Muscle layer of colon (tissue), 2 donors: ENCODE results near the gene PTGDS.

Source experiments
- H3K27ac ChIP-seq: one replicate; pipeline ENCODE4 v1.7.0; 2013; ENCODE audit warnings: low read depth, mild to moderate bottlenecking, low read length, moderate library complexity
- H3K27me3 ChIP-seq, 2 donors: one replicate each; pipeline ENCODE4 v1.7.0; 2013; ENCODE audit warnings: low read length in 2 of 2, mild to moderate bottlenecking in 2 of 2; ENCODE audit not compliant: insufficient read depth in 2 of 2, control insufficient read depth in 1 of 2
- H3K36me3 ChIP-seq: one replicate; pipeline ENCODE4 v1.7.0; 2013; ENCODE audit warnings: mild to moderate bottlenecking, low read length; ENCODE audit not compliant: insufficient read depth
- H3K4me1 ChIP-seq: one replicate; pipeline ENCODE4 v1.7.0; 2013; ENCODE audit warnings: mild to moderate bottlenecking, low read length; ENCODE audit not compliant: insufficient read depth
- H3K4me3 ChIP-seq, 2 donors: one replicate each; pipeline ENCODE4 v1.7.0; 2013; ENCODE audit warnings: low read length in 2 of 2, low read depth in 1 of 2, mild to moderate bottlenecking in 1 of 2, moderate library complexity in 1 of 2
- H3K9ac ChIP-seq: one replicate; pipeline ENCODE4 v1.7.0; 2013; ENCODE audit warnings: low read length
- H3K9me3 ChIP-seq: one replicate; pipeline ENCODE4 v1.7.0; 2013; ENCODE audit warnings: mild to moderate bottlenecking, low read length
- donor health status: abdominal sarcoma.
- donor health status: Adenocarcinoma of cecum.

The PTGDS gene

GRCh38 chr9:137011907-137012675, 34.8 kb downstream of the PTGDS start:
- Histone ChIP-seq H3K36me3 (peaks cover 9% of the 10 kb centered on the region), H3K9me3 (no peaks in the 10 kb centered on the region), H3K4me1 (no peaks in the 10 kb centered on the region), H3K27ac (no peak overlapping the region), H3K9ac (no peak overlapping the region), H3K27me3 (no peaks in the 10 kb centered on the region), H3K4me3 (no peak overlapping the region)

DNA sequence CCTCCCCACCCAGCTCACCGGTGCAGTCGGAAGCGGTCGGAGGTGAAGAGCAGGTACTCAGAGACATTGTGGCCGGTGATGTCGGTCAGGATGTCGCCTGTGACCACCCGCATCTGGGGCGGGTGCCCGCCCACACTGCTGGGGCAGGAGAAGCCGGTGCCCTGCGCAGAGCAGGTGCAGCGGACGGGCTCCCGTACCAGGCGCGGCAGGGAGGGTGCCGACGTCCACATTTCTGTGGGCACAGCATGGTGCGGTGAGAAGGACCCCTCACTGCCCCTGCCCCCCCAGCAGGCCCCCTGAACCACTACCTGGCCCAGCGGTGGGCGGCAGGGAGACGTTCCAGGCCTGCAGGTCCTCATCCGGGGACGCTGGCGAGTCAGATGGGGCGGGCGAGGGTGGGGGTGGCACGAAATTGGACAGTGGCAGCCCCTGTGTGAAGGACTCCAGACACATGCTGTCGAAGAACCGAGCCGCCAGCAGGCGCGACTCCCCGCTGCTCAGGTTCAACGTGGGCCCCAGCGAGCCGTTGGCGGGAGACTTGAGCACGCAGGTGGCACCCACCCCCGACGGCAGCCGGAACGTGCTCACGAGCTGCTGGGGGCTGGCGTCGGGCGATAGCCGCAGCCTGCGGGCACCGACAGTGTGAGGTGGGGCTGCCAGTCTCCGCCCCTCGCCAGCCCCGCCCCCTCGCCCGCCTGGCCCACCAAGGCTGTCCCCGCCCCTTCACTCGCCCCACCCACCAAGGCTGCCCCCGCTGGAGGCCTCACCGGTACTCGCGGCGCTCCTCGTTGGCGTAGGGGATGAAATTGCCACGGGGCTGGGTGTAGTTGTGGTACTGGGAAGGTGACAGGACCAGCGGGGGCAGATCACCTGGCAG, 35.6 kb downstream of the PTGDS start:
- Histone ChIP-seq H3K27ac (no peak overlapping the region), H3K4me3 (no peak overlapping the region), H3K4me1 (no peaks in the 10 kb centered on the region), H3K36me3 (peaks cover 9% of the 10 kb centered on the region), H3K9me3 (no peaks in the 10 kb centered on the region), H3K9ac (no peak overlapping the region), H3K27me3 (no peaks in the 10 kb centered on the region)

DNA sequence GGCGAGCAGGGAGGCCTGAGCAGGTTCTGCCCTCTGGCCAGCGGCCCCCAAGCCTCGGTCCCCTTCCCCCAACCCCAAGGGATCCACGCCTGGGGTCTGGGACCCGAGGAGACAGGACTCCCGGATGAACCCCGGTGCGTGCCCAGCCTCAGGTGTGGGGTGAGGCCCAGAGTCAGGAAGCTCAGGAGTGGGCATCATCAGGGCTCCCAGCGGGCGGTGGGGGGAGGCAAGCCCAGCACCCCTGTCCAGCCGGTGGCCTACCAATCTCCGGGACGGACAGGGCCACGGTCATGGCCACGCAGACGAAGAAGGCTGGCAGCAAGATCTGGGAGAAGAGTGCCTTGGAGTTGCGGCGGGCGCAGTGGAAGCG, 36.3 kb downstream of the PTGDS start:
- Histone ChIP-seq H3K4me3 (no peak overlapping the region), H3K9ac (no peak overlapping the region), H3K36me3 (peaks cover 9% of the 10 kb centered on the region), H3K4me1 (no peaks in the 10 kb centered on the region), H3K9me3 (no peaks in the 10 kb centered on the region), H3K27me3 (no peaks in the 10 kb centered on the region), H3K27ac (no peak overlapping the region)

- H3K36me3 ChIP-seq = peaks cover 9% of the 10 kb centered on the region
- no peak overlapping the region for H3K9ac ChIP-seq
- no peak overlapping the region for H3K27ac ChIP-seq
- no peaks in the 10 kb centered on the region for H3K27me3 ChIP-seq
- H3K9me3 ChIP-seq = no peaks in the 10 kb centered on the region
- no peaks in the 10 kb centered on the region for H3K4me1 ChIP-seq
- no peak overlapping the region for H3K4me3 ChIP-seq
Observed at GRCh38 chr9:137014166-137014565, 36.9 kb downstream of the PTGDS start.

- no peak overlapping the region for H3K4me3 ChIP-seq
- no peaks in the 10 kb centered on the region for H3K9me3 ChIP-seq
- no peaks in the 10 kb centered on the region for H3K27me3 ChIP-seq
- no peak overlapping the region for H3K27ac ChIP-seq
- H3K36me3 ChIP-seq = peaks cover 9% of the 10 kb centered on the region
- H3K4me1 ChIP-seq = no peaks in the 10 kb centered on the region
- H3K9ac ChIP-seq = no peak overlapping the region
Observed at GRCh38 chr9:137014776-137015539, 37.7 kb downstream of the PTGDS start.

GRCh38 chr9:137015540-137015930, 38.2 kb downstream of the PTGDS start:
- H3K36me3 ChIP-seq = peaks cover 9% of the 10 kb centered on the region
- H3K9me3 ChIP-seq = no peaks in the 10 kb centered on the region
- H3K27ac ChIP-seq = no peak overlapping the region
- no peaks in the 10 kb centered on the region for H3K4me1 ChIP-seq
- no peaks in the 10 kb centered on the region for H3K27me3 ChIP-seq
- H3K9ac ChIP-seq = no peak overlapping the region
- no peak overlapping the region for H3K4me3 ChIP-seq

DNA sequence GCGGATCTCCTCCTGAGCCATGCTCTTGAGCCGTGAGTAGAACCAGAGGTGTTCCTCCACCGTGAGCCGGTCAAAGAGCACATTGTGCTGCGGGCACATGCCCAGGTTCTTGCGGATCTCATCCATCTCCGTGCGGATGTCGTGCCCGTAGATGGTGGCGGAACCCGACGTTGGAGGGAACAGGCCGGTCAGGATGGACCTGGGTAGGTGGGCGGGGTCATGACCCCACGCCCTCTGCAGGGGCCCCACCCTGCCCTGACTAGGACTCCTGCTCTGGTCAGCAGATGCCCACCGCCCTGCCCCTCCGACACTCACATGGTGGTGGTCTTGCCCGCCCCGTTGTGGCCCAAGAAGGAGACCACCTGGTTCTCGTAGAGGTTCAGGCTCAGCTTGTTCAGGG, 38.7 kb downstream of the PTGDS start:
- H3K9ac ChIP-seq = no peak overlapping the region
- peaks cover 9% of the 10 kb centered on the region for H3K36me3 ChIP-seq
- no peak overlapping the region for H3K27ac ChIP-seq
- H3K27me3 ChIP-seq = no peaks in the 10 kb centered on the region
- no peaks in the 10 kb centered on the region for H3K9me3 ChIP-seq
- no peak overlapping the region for H3K4me3 ChIP-seq
- no peaks in the 10 kb centered on the region for H3K4me1 ChIP-seq

DNA sequence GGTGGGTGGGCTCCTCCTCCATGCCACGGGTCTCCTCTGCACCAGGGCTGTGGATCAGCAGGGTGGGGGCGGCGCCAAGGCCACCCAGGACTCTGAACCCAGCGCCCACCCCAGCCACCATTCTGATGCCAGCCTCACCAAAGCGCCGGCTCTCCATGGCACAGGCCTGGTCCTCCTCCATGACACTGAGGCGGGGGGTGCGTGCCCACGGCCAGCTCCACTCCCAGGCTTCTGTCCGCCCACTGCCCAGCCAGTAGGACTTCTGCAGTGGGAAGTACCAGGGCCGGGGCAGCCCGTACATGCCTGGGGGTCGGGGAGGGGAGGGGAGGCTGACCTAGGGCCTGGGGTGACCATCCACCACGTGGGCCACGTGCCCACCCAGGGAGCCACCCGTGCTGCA, 39.1 kb downstream of the PTGDS start:
- Histone ChIP-seq H3K9ac (no peak overlapping the region), H3K9me3 (no peaks in the 10 kb centered on the region), H3K4me1 (no peaks in the 10 kb centered on the region), H3K36me3 (peaks cover 5% of the 10 kb centered on the region), H3K4me3 (no peak overlapping the region), H3K27ac (no peak overlapping the region), H3K27me3 (no peaks in the 10 kb centered on the region)

GRCh38 chr9:137017071-137017470, 39.8 kb downstream of the PTGDS start:
- Histone ChIP-seq H3K9ac (no peak overlapping the region), H3K4me1 (no peaks in the 10 kb centered on the region), H3K4me3 (no peak overlapping the region), H3K27me3 (no peaks in the 10 kb centered on the region), H3K27ac (no peak overlapping the region), H3K9me3 (no peaks in the 10 kb centered on the region), H3K36me3 (no peaks in the 10 kb centered on the region)

- no peak overlapping the region for H3K9ac ChIP-seq
- no peak overlapping the region for H3K27ac ChIP-seq
- H3K27me3 ChIP-seq = no peaks in the 10 kb centered on the region
- no peak overlapping the region for H3K4me3 ChIP-seq
- H3K9me3 ChIP-seq = no peaks in the 10 kb centered on the region
- no peaks in the 10 kb centered on the region for H3K36me3 ChIP-seq
- no peaks in the 10 kb centered on the region for H3K4me1 ChIP-seq
Observed at GRCh38 chr9:137017791-137018497, 40.6 kb downstream of the PTGDS start.
